ENCODE measurements around the gene ESRP2. TPM values are rescaled to one million over a fixed set of nuclear protein-coding genes. Genes with fewer than 3 reads are reported as not detected.
A peak's percentile ranks its signal among the peaks of the same experiment; 100 is the strongest.

ESRP2 gene
- total and polyA plus RNA-seq, 9 of the 15 experiments (the other 6 are each of a cell fraction or from before 2014, with no cell fraction given) = 0.05 to 0.15 (median 0.07) TPM; not detected in 6

DNA sequence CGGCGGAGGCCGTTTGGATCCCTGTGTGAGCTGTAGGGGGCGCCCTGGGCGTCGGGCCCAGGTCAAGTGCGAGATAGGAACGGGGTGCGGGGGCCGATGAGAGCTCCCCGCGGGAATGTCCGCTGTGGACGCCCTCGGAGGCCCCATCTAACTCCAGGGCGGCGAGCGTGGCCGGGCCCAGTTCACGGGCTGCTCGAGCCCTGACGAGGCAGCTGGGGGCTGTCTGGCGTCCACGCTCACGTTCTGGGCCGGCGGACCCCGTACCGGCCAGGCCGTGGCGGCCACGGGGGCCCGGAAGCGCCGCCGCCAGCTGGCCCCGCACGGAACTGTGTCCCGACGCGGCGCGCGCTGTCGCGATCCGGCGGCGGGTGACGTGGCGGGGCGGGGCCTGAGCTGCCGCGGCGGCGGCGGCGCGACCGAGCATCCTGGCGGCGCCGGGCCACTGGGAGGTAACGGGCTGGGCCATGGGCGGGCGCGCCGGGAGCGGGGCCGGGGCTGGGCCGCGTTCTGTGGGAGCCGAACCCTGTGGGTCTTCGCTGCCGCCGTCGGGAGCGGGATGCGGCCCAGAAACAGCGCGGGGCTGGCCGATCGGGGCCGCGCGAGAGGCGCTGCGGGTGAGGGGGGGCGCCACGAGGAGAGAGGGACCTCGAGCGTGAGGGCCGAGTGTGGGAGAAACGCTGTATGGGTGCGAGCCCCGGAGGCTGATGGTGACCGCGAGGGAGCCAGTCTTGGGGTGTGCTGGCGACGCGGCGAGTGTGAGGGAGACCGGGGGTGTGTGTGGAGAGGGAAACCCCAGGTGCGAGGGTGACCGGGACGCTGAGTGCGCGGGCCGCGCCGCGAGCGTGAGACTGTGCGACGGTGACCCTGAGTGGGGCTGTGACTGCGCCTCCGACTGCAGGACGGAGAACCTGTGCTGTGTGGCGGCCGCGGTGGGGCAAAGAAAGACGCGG, 28.5 kb upstream of the ESRP2 start, which contains the start of gene SLC7A6 (continued):
- TF ChIP-seq CCNT2 (IDR thresholded peaks at IDR 0.05; ENCODE audit: borderline replicate concordance, extremely low read depth, insufficient read length, low read depth, low read length) (peak; percentile 67), NFXL1 (CRISPR knock-in tag; IDR thresholded peaks at IDR 0.05) (no peak), ILF3 (IDR thresholded peaks at IDR 0.05; ENCODE audit: borderline replicate concordance) (peak; percentile 76; the same call in 1 of the 2 replicates), RBBP5 (IDR thresholded peaks at IDR 0.05; ENCODE audit: borderline replicate concordance, insufficient read depth, low read length, poor library complexity, severe bottlenecking) (no peak), ZNF212 (CRISPR knock-in tag; IDR thresholded peaks at IDR 0.05) (0 out of 2 replicates have a peak, but pooled peaks have one; percentile 45), ZNF316 (IDR thresholded peaks at IDR 0.05) (no peak), ZNF224 (CRISPR knock-in tag; IDR thresholded peaks at IDR 0.05) (peak; percentile 74; the same call in 1 of the 2 replicates)
- TF ChIP-seq, protein P1, sequence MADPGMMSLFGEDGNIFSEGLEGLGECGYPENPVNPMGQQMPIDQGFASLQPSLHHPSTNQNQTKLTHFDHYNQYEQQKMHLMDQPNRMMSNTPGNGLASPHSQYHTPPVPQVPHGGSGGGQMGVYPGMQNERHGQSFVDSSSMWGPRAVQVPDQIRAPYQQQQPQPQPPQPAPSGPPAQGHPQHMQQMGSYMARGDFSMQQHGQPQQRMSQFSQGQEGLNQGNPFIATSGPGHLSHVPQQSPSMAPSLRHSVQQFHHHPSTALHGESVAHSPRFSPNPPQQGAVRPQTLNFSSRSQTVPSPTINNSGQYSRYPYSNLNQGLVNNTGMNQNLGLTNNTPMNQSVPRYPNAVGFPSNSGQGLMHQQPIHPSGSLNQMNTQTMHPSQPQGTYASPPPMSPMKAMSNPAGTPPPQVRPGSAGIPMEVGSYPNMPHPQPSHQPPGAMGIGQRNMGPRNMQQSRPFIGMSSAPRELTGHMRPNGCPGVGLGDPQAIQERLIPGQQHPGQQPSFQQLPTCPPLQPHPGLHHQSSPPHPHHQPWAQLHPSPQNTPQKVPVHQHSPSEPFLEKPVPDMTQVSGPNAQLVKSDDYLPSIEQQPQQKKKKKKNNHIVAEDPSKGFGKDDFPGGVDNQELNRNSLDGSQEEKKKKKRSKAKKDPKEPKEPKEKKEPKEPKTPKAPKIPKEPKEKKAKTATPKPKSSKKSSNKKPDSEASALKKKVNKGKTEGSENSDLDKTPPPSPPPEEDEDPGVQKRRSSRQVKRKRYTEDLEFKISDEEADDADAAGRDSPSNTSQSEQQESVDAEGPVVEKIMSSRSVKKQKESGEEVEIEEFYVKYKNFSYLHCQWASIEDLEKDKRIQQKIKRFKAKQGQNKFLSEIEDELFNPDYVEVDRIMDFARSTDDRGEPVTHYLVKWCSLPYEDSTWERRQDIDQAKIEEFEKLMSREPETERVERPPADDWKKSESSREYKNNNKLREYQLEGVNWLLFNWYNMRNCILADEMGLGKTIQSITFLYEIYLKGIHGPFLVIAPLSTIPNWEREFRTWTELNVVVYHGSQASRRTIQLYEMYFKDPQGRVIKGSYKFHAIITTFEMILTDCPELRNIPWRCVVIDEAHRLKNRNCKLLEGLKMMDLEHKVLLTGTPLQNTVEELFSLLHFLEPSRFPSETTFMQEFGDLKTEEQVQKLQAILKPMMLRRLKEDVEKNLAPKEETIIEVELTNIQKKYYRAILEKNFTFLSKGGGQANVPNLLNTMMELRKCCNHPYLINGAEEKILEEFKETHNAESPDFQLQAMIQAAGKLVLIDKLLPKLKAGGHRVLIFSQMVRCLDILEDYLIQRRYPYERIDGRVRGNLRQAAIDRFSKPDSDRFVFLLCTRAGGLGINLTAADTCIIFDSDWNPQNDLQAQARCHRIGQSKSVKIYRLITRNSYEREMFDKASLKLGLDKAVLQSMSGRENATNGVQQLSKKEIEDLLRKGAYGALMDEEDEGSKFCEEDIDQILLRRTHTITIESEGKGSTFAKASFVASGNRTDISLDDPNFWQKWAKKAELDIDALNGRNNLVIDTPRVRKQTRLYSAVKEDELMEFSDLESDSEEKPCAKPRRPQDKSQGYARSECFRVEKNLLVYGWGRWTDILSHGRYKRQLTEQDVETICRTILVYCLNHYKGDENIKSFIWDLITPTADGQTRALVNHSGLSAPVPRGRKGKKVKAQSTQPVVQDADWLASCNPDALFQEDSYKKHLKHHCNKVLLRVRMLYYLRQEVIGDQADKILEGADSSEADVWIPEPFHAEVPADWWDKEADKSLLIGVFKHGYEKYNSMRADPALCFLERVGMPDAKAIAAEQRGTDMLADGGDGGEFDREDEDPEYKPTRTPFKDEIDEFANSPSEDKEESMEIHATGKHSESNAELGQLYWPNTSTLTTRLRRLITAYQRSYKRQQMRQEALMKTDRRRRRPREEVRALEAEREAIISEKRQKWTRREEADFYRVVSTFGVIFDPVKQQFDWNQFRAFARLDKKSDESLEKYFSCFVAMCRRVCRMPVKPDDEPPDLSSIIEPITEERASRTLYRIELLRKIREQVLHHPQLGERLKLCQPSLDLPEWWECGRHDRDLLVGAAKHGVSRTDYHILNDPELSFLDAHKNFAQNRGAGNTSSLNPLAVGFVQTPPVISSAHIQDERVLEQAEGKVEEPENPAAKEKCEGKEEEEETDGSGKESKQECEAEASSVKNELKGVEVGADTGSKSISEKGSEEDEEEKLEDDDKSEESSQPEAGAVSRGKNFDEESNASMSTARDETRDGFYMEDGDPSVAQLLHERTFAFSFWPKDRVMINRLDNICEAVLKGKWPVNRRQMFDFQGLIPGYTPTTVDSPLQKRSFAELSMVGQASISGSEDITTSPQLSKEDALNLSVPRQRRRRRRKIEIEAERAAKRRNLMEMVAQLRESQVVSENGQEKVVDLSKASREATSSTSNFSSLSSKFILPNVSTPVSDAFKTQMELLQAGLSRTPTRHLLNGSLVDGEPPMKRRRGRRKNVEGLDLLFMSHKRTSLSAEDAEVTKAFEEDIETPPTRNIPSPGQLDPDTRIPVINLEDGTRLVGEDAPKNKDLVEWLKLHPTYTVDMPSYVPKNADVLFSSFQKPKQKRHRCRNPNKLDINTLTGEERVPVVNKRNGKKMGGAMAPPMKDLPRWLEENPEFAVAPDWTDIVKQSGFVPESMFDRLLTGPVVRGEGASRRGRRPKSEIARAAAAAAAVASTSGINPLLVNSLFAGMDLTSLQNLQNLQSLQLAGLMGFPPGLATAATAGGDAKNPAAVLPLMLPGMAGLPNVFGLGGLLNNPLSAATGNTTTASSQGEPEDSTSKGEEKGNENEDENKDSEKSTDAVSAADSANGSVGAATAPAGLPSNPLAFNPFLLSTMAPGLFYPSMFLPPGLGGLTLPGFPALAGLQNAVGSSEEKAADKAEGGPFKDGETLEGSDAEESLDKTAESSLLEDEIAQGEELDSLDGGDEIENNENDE (IDR thresholded peaks at IDR 0.05; ENCODE audit: low read depth, low read length) = no peak
- TF ChIP-seq, protein P2, sequence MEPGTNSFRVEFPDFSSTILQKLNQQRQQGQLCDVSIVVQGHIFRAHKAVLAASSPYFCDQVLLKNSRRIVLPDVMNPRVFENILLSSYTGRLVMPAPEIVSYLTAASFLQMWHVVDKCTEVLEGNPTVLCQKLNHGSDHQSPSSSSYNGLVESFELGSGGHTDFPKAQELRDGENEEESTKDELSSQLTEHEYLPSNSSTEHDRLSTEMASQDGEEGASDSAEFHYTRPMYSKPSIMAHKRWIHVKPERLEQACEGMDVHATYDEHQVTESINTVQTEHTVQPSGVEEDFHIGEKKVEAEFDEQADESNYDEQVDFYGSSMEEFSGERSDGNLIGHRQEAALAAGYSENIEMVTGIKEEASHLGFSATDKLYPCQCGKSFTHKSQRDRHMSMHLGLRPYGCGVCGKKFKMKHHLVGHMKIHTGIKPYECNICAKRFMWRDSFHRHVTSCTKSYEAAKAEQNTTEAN (CRISPR knock-in tag; IDR thresholded peaks at IDR 0.05) = 0 out of 2 replicates have a peak, but pooled peaks have one; percentile 57

Measured in K562 (cell line).